NCI-H2029 treated with DMSO at 0.1 percent for 48 hours (cell line): Measurements from ENCODE around the gene KDM4C.
"Not testable (repeated sequence)": the region's sequence is repeated elsewhere in the genome, so short reads cannot be mapped to it uniquely, and the experiment has no call there.

Experiments
- DNase-seq: peaks from one replicate; lab custom pipeline; 2025; lab: John Stamatoyannopoulos, UW

Gene KDM4C

GRCh38 chr9:6975198-6975597, 217.4 kb downstream of the KDM4C start:
- DNase-seq = no peak

- DNase-seq = no peak
These were observed 220.0 kb downstream of the KDM4C start for GRCh38 chr9:6977761-6978160.

GRCh38 chr9:6978591-6978990, 220.8 kb downstream of the KDM4C start:
- DNase-seq = no peak

GRCh38 chr9:6984941-6985578, 227.3 kb downstream of the KDM4C start:
- no peak for DNase-seq

- no peak for DNase-seq
These were observed 228.5 kb downstream of the KDM4C start for GRCh38 chr9:6986141-6986815.

GRCh38 chr9:6987381-6987780, 229.6 kb downstream of the KDM4C start:
- no peak for DNase-seq

- DNase-seq = no peak
These were observed 233.6 kb downstream of the KDM4C start for GRCh38 chr9:6991418-6991817.

GRCh38 chr9:6996061-6996854, 238.5 kb downstream of the KDM4C start:
- no peak for DNase-seq

- DNase-seq = no peak
These were observed 239.6 kb downstream of the KDM4C start for GRCh38 chr9:6997330-6997729.

GRCh38 chr9:6999794-7000193, 242.0 kb downstream of the KDM4C start:
- no peak for DNase-seq

- no peak for DNase-seq
These were observed 243.8 kb downstream of the KDM4C start for GRCh38 chr9:7001571-7001970.

- DNase-seq = no peak
These were observed 246.1 kb downstream of the KDM4C start for GRCh38 chr9:7003861-7004260.

- DNase-seq = no peak
These were observed 248.6 kb downstream of the KDM4C start for GRCh38 chr9:7006417-7006816.

- no peak for DNase-seq
These were observed 250.6 kb downstream of the KDM4C start for GRCh38 chr9:7008411-7008810.

GRCh38 chr9:7009065-7009464, 251.3 kb downstream of the KDM4C start:
- DNase-seq = no peak

- no peak for DNase-seq
These were observed 253.8 kb downstream of the KDM4C start for GRCh38 chr9:7011395-7012067.

- DNase-seq = no peak
These were observed 270.2 kb downstream of the KDM4C start for GRCh38 chr9:7027996-7028395.

- no peak for DNase-seq
These were observed 270.8 kb downstream of the KDM4C start for GRCh38 chr9:7028591-7028990.

- DNase-seq = not testable (repeated sequence)
These were observed 273.2 kb downstream of the KDM4C start for GRCh38 chr9:7030943-7031342.

GRCh38 chr9:7033076-7034045, 275.6 kb downstream of the KDM4C start:
- DNase-seq = no peak

GRCh38 chr9:7037176-7037575, 279.4 kb downstream of the KDM4C start:
- no peak for DNase-seq
